Psoas muscle (tissue), 8 donors: ENCODE results near the gene ADAMTSL1. TPM values are rescaled to one million over a fixed set of nuclear protein-coding genes. Genes with fewer than 3 reads are reported as not detected.
A peak's percentile ranks its signal among the peaks of the same experiment; 100 is the strongest.

Experiments used
- ATAC-seq, 4 donors: fragments of 200-7000 bp; cut with Tn5 transposase; one replicate each; pipeline ENCODE4 v1.9.1; 2020; ENCODE audit warnings: moderate library complexity in 3 of 4, mild to moderate bottlenecking in 2 of 4
- DNase-seq, 2 donors: peaks; one replicate each; pipeline ENCODE4 v3.0.0-alpha.2; 2020
- H3K27ac ChIP-seq: fragments of 200-600 bp; one replicate; pipeline ENCODE4 v1.8.0; 2022
- H3K27me3 ChIP-seq, 3 donors: fragments of 200-600 bp in 1 of 3; one replicate each; pipeline versions ENCODE4 v1.6.1 to v1.8.0; 2013 to 2022; ENCODE audit warnings: low read length in 2 of 3, mild to moderate bottlenecking in 2 of 3, moderate library complexity in 1 of 3; ENCODE audit not compliant: insufficient read depth in 3 of 3
- H3K36me3 ChIP-seq, 2 donors: fragments of 200-600 bp in 1 of 2; one replicate each; pipeline versions ENCODE4 v1.6.1 to v1.8.0; 2013 to 2022; ENCODE audit warnings: low read depth in 1 of 2, mild to moderate bottlenecking in 1 of 2, moderate library complexity in 1 of 2; ENCODE audit not compliant: insufficient read depth in 1 of 2
- H3K4me1 ChIP-seq: fragments of 200-600 bp; one replicate; pipeline ENCODE4 v1.8.0; 2022
- H3K4me3 ChIP-seq: fragments of 200-600 bp; one replicate; pipeline ENCODE4 v1.8.0; 2022; ENCODE audit warnings: mild to moderate bottlenecking
- H3K9me3 ChIP-seq: fragments of 200-600 bp; one replicate; pipeline ENCODE4 v1.8.0; 2022
- WGBS, 3 donors: extraction: QIAGEN DNeasy Blood & Tissue Kit; methylation state at CpG; one replicate each; pipeline versions ENCODE4 v1.1.6 to v1.1.7; 2013; 5-methylcytosine and 5-hydroxymethylcytosine counted together
- intact Hi-C, 2 donors: fragments of 100-400 bp; cut with DNase I; formaldehyde crosslinking; loops; one replicate each; pipeline versions ENCODE4 v1.11.0 to v1.14.2; 2022
- polyA plus RNA-seq, 3 donors: library from polyadenylated mRNA; stranded (reverse); fragments of 200-250 nt; gene quantifications; one replicate each; pipeline ENCODE4 v1.2.3, GENCODE V29; 2013
- total RNA-seq, 4 donors: library from RNA; stranded (reverse); fragmentation: NEBNext Ultra II Directional in 2 of 4; extraction: Animal tissue kit (Norgen Biotek cat#: 25700) in 2 of 4; gene quantifications; one replicate each; pipeline versions ENCODE4 v1.2.1 to v1.2.4, GENCODE V29; 2021 to 2023
- TF ChIP-seq, protein P1 (sequence below): fragments of 200-600 bp; IDR thresholded peaks from one replicate; pipeline ENCODE4 v1.8.0; 2022; ENCODE audit warnings: antibody characterized with exemption
- donor health status: healthy with polysubstance abuse.
- donor health status: DM: no; HTN: no; CAD: no; lungs with moderate emphysema.
- donor health status: Bipolar disorder and iron deficiency.
- donor health status: healthy.
- donor health status: DM: yes; HTN: yes; CAD: no.
- donor health status: DM: no; HTN: no; CAD: no.
- donor health status: DM: no; HTN: no; CAD: no.
- donor health status: DM: yes; HTN: yes; CAD: no.

The ADAMTSL1 gene
- total and polyA plus RNA-seq, 7 donors = 0.08 to 0.57 (median 0.28) TPM

DNA sequence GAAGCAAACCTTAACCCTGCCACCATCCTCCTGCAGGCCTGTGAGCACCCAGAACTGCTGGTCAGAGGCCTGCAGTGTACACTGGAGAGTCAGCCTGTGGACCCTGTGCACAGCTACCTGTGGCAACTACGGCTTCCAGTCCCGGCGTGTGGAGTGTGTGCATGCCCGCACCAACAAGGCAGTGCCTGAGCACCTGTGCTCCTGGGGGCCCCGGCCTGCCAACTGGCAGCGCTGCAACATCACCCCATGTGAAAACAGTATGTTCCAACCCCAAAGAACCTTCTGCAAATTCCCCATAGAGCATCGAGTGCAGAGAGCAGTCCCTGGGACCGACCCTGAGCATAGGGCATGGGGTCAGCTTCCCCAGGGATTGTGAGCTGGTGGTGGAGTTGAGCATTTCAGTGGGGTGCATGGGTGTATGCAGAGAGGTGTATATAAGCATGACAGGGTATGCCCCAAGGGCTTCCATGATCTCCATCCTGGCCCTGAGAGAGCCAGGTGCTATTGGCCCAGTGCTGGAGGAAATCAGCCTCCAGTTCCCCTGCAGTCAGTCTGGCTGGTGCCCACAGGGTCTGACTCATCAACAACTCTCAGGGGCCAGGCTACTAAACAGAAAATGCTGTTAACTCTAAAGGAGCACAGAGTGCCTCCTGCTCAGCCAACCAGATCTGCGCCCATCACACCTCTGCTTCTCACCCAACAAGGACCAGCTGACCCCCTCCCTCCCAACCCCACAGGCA, 432.9 kb downstream of the ADAMTSL1 start:
- no peak overlapping the region for H3K4me3 ChIP-seq
- no peaks in the 10 kb centered on the region for H3K27me3 ChIP-seq
- 85 to 93% (median 88%) methylated on average over 9 of the region's 9 CpGs for WGBS, 3 donors
- no peaks in the 10 kb centered on the region for H3K4me1 ChIP-seq
- H3K27ac ChIP-seq = no peak overlapping the region
- TF ChIP-seq, protein P1, sequence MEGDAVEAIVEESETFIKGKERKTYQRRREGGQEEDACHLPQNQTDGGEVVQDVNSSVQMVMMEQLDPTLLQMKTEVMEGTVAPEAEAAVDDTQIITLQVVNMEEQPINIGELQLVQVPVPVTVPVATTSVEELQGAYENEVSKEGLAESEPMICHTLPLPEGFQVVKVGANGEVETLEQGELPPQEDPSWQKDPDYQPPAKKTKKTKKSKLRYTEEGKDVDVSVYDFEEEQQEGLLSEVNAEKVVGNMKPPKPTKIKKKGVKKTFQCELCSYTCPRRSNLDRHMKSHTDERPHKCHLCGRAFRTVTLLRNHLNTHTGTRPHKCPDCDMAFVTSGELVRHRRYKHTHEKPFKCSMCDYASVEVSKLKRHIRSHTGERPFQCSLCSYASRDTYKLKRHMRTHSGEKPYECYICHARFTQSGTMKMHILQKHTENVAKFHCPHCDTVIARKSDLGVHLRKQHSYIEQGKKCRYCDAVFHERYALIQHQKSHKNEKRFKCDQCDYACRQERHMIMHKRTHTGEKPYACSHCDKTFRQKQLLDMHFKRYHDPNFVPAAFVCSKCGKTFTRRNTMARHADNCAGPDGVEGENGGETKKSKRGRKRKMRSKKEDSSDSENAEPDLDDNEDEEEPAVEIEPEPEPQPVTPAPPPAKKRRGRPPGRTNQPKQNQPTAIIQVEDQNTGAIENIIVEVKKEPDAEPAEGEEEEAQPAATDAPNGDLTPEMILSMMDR = no peak
- H3K36me3 ChIP-seq = no peaks in the 10 kb centered on the region
- peak in 1 of 4 donors; percentile 30 for ATAC-seq
- intact Hi-C loops = no loop called here
- H3K9me3 ChIP-seq = no peaks in the 10 kb centered on the region
- peak in 1 of 2 donors; percentile 21 for DNase-seq

DNA sequence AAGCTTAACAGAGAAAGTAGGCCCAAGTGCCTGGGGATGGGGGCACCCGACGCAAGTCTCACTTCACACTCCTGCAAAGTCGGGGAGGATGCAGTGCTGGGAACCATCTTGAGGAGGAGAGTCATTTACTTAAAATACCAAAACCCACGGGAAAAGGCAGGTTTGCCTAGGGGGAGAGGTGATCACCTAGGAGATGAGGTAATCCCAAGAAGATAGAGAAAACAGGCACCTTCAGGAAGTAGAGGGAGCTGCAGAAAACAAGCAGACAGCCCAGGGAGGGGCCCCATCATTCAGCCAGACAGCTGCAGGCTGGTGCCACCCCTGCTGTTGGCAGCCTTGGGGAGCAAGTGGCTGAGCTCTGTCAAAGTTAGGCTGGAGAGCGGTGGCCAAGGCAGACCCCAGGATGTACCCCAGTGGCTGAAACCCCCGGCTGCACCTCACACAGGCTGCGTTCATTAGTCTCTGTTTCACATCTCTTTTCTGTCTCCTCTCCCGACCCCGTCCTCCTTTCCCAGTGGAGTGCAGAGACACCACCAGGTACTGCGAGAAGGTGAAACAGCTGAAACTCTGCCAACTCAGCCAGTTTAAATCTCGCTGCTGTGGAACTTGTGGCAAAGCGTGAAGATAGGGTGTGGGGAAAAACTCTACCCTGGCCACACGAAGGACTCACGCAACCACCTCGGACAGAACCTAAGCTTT, 434.1 kb downstream of the ADAMTSL1 start:
- H3K27ac ChIP-seq = no peak overlapping the region
- intact Hi-C loops = no loop called here
- 87 to 90% (median 88%) methylated on average over 15 of the region's 15 CpGs for WGBS, 3 donors
- TF ChIP-seq, protein P1 = no peak
- no peak overlapping the region for H3K4me3 ChIP-seq
- no peaks in the 10 kb centered on the region for H3K27me3 ChIP-seq
- no peaks in the 10 kb centered on the region for H3K4me1 ChIP-seq
- ATAC-seq (no peak), DNase-seq (no peak)
- no peaks in the 10 kb centered on the region for H3K9me3 ChIP-seq
- no peaks in the 10 kb centered on the region for H3K36me3 ChIP-seq

DNA sequence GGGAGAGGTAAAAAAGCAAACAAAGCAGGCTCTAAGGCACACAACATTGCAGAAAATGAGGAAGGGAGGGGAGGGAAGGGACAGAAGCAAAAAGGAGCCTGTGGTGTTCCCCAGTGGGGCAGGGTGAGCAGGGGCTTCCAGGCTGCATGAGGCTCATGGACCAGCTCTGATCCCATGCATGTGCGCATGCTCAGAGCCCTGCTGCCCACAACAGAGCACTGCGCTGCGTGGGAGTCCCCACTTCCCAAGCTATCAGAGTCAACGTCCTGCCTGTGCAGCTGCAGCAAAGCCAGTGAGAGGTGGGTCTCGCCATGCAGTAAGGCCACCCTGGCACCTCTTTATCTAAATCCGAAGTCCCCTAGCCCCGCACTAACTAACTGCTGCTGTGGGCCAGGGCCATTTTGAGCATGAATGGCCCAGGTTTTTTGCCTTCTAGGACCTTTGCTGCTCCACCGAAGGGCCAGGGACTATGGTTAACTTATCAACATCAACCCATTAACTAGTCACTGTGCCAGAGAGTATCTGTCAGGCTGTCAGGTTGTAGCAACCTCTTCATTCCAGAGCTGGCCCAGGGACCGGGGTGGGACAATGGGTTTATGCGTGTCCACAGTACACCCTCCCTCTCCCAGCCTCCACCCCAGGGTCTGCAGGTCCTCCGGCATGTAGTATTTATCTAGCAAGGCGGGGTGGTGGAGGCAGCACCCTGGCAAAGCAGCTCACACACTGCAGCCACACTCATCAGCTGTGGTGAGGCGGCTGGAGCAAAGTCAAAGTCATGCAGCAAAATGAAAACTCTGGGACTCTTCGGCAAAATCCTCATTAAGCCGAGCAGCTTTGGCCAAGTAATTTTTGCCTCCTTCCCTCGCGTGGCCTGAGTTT, 435.4 kb downstream of the ADAMTSL1 start:
- DNase-seq (no peak), ATAC-seq (no peak)
- Histone ChIP-seq H3K27me3 (no peaks in the 10 kb centered on the region), H3K4me1 (no peaks in the 10 kb centered on the region), H3K27ac (no peak overlapping the region), H3K9me3 (no peaks in the 10 kb centered on the region), H3K4me3 (no peak overlapping the region), H3K36me3 (no peaks in the 10 kb centered on the region)
- 62 to 81% (median 72%) methylated on average over 17 of the region's 17 CpGs for WGBS, 3 donors
- intact Hi-C loops = no loop called here
- TF ChIP-seq, protein P1 = no peak

DNA sequence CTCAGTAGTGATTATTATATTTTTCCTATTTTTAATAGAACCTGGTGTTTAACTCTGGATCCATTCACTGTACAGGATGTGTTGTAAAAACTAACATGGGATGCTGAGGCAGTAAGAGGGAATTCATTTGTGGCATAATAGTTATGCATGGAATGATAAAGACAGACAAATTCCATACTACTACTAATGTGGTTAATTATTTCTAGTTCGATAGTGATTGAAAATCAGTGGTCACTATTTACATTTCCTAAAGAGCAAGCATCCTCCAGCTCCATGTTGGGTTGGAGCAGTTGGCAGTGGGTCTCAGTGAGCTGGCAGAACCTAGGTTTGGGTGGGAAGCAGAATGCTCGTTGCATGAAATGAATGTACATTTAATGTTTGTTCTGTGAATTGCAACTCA, 436.5 kb downstream of the ADAMTSL1 start:
- no peak overlapping the region for H3K27ac ChIP-seq
- H3K4me1 ChIP-seq = no peaks in the 10 kb centered on the region
- H3K4me3 ChIP-seq = no peak overlapping the region
- ATAC-seq (no peak), DNase-seq (no peak)
- no peaks in the 10 kb centered on the region for H3K9me3 ChIP-seq
- no peaks in the 10 kb centered on the region for H3K36me3 ChIP-seq
- WGBS, 3 donors = 58 to 71% (median 65%) methylated on average over 2 of the region's 2 CpGs
- intact Hi-C loops = no loop called here
- no peaks in the 10 kb centered on the region for H3K27me3 ChIP-seq
- TF ChIP-seq, protein P1 = no peak
